Measurements from ENCODE around the gene DDA1. TPM values are rescaled to one million over a fixed set of nuclear protein-coding genes. Genes with fewer than 3 reads are reported as not detected.

The DDA1 gene
- total and polyA plus RNA-seq, 10 of the 15 experiments (the other 5 are each of a cell fraction or from before 2014, with no cell fraction given), result 0.76 to 71.0 (median 39.4) TPM

DNA sequence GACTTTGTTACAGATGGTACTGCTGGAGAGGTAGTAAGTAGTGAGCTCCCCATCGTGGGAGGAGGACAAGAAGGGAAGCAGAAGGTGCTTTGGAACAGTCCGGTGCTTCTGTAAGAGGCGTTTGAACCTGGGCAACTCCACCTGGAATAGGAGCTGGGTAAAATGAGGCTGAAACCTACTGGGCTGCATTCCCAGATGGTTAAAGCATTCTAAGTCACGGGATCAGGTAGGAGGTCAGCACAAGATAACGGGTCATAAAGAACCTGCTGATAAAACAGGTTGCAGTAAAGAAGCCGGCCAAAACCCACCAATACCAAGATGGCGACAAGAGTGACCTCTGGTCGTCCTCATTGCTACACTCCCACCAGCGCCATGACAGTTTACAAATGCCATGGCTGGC is 22.6 kb upstream of the DDA1 start:
- ChIA-PET POLR2A (no interaction called here), SMC1A (ENCODE audit: uncharacterized antibody, unreplicated experiment) (interaction anchor here (1.7 kb wide), 1 partner anchor 99 kb away, joined by 3 read pairs; no protein-coding TSS in a partner anchor), CTCF (interaction anchor here (1.0 to 1.6 kb wide), 4 partner anchors 19 to 103 kb away, joined by 3 to 5 read pairs (median 4); partner anchors contain the start of gene MRPL34), RAD21 (ENCODE audit: unreplicated experiment) (no interaction called here)
- Histone ChIP-seq H3K36me3 (ENCODE audit: control insufficient read depth in 2 of 2, insufficient read depth in 2 of 2, low read length in 1 of 2) (peaks cover 0 to 7% of the 10 kb centered on the region in 2 experiments; a peak in 2 of 4 replicates), H3K27ac (ENCODE audit: control insufficient read depth, insufficient read depth) (no peak overlapping the region), H3K4me3 (no peak overlapping the region), H3K4me2 (ENCODE audit: control insufficient read depth, insufficient read depth) (no peak overlapping the region), H3K9me3 (replicated peaks; ENCODE audit: control insufficient read depth, insufficient read depth, low read length) (no peaks in the 10 kb centered on the region), H3K27me3 (replicated peaks in 1 of 2; ENCODE audit: control insufficient read depth in 2 of 2, insufficient read depth in 2 of 2, low read length in 1 of 2) (no peaks in the 10 kb centered on the region), H3K79me2 (ENCODE audit: control insufficient read depth, insufficient read depth, low read length) (no peaks in the 10 kb centered on the region; the same call in 1 of the 2 replicates), H3K9ac (ENCODE audit: control insufficient read depth, insufficient read depth, low read length) (no peak overlapping the region), H3K4me1 (ENCODE audit: control insufficient read depth, insufficient read depth, low read length) (peaks cover 4% of the 10 kb centered on the region), H2AFZ (ENCODE audit: control insufficient read depth, low read depth, low read length) (no peak overlapping the region), H4K20me1 (ENCODE audit: control insufficient read depth, insufficient read depth) (no peaks in the 10 kb centered on the region)
- intact Hi-C loops (cut with micrococcal nuclease; ENCODE audit: unreplicated experiment), result no loop called here
- in situ Hi-C loops (cut with MboI), result loop anchor here (5.0 kb wide), 1 partner anchor 214 kb away; no protein-coding TSS in a partner anchor
- 98% methylated on average over 9 of the region's 9 CpGs for WGBS (ENCODE audit: insufficient coverage, insufficient replicate concordance, low lambda C conversion rate, missing lambda C conversion rate)
- no TSS peak for BruUV-seq (replicated peaks)
- no peak for TF ChIP-seq SMAD1 (IDR thresholded peaks at IDR 0.05; ENCODE audit: low read depth, partially characterized antibody)
- TF ChIP-seq SP1 (IDR thresholded peaks at IDR 0.05; ENCODE audit: low read depth, low read length), result no peak
- TF ChIP-seq RFX5 (IDR thresholded peaks at IDR 0.05; ENCODE audit: low read depth, low read length), result no peak
- TF ChIP-seq SUZ12 (IDR thresholded peaks at IDR 0.05; ENCODE audit: unreplicated experiment), result no peak
- TF ChIP-seq ATF7 (IDR thresholded peaks at IDR 0.05; ENCODE audit: low read depth), result no peak
- TF ChIP-seq RELA (IDR thresholded peaks at IDR 0.05; ENCODE audit: borderline replicate concordance, partially characterized antibody), result no peak
- no peak for TF ChIP-seq POLR2AphosphoS5 (IDR thresholded peaks at IDR 0.05; ENCODE audit: low read length)
- TF ChIP-seq PAX5 (IDR thresholded peaks at IDR 0.05; ENCODE audit: borderline replicate concordance, low read depth, low read length), result no peak
- TF ChIP-seq, protein P1, sequence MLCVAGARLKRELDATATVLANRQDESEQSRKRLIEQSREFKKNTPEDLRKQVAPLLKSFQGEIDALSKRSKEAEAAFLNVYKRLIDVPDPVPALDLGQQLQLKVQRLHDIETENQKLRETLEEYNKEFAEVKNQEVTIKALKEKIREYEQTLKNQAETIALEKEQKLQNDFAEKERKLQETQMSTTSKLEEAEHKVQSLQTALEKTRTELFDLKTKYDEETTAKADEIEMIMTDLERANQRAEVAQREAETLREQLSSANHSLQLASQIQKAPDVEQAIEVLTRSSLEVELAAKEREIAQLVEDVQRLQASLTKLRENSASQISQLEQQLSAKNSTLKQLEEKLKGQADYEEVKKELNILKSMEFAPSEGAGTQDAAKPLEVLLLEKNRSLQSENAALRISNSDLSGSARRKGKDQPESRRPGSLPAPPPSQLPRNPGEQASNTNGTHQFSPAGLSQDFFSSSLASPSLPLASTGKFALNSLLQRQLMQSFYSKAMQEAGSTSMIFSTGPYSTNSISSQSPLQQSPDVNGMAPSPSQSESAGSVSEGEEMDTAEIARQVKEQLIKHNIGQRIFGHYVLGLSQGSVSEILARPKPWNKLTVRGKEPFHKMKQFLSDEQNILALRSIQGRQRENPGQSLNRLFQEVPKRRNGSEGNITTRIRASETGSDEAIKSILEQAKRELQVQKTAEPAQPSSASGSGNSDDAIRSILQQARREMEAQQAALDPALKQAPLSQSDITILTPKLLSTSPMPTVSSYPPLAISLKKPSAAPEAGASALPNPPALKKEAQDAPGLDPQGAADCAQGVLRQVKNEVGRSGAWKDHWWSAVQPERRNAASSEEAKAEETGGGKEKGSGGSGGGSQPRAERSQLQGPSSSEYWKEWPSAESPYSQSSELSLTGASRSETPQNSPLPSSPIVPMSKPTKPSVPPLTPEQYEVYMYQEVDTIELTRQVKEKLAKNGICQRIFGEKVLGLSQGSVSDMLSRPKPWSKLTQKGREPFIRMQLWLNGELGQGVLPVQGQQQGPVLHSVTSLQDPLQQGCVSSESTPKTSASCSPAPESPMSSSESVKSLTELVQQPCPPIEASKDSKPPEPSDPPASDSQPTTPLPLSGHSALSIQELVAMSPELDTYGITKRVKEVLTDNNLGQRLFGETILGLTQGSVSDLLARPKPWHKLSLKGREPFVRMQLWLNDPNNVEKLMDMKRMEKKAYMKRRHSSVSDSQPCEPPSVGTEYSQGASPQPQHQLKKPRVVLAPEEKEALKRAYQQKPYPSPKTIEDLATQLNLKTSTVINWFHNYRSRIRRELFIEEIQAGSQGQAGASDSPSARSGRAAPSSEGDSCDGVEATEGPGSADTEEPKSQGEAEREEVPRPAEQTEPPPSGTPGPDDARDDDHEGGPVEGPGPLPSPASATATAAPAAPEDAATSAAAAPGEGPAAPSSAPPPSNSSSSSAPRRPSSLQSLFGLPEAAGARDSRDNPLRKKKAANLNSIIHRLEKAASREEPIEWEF (IDR thresholded peaks at IDR 0.05; ENCODE audit: insufficient replicate concordance, low read depth, low read length), result no peak
- TF ChIP-seq YBX1 (IDR thresholded peaks at IDR 0.05), result no peak
- TF ChIP-seq ASH2L (IDR thresholded peaks at IDR 0.05; ENCODE audit: borderline replicate concordance, low read depth), result no peak
- TF ChIP-seq ZNF622 (IDR thresholded peaks at IDR 0.05), result no peak
- no peak for TF ChIP-seq TBL1XR1 (IDR thresholded peaks at IDR 0.05; ENCODE audit: low read depth, low read length)
- no peak for TF ChIP-seq POLR2AphosphoS2 (IDR thresholded peaks at IDR 0.05; ENCODE audit: low read depth, low read length)
- no peak for TF ChIP-seq TCF7 (IDR thresholded peaks at IDR 0.05; ENCODE audit: borderline replicate concordance)
- no peak for ATAC-seq
- DNase-seq (ENCODE audit: low read depth, low spot score), result no peak
- no peak for FAIRE-seq

Data from GM12878 (cell line).